Upper lobe of left lung (tissue), 6 donors: Measurements from ENCODE around the gene ZNF142. TPM values are rescaled to one million over a fixed set of nuclear protein-coding genes. Genes with fewer than 3 reads are reported as not detected.

ENCODE experiments used
- ATAC-seq, 2 donors: fragments of 200-7000 bp; cut with Tn5 transposase; one replicate each; pipeline ENCODE4 v1.9.1; 2022; ENCODE audit warnings: mild to moderate bottlenecking in 2 of 2, moderate library complexity in 2 of 2; ENCODE audit not compliant: low FRiP score in 2 of 2
- DNase-seq, 2 donors: peaks; one replicate each; pipeline ENCODE4 v3.0.0-alpha.2; 2019 to 2020
- H3K27ac ChIP-seq, 4 donors: fragments of 200-600 bp; sonication (generic); one replicate each; pipeline ENCODE4 v1.5.1; 2016 to 2019
- H3K27me3 ChIP-seq, 4 donors: fragments of 200-600 bp; sonication (generic); one replicate each; pipeline ENCODE4 v1.5.1; 2017 to 2019
- H3K36me3 ChIP-seq, 4 donors: fragments of 200-600 bp; sonication (generic); one replicate each; pipeline ENCODE4 v1.5.1; 2016 to 2019
- H3K4me1 ChIP-seq, 4 donors: fragments of 200-600 bp; sonication (generic); one replicate each; pipeline ENCODE4 v1.5.1; 2018 to 2019
- H3K4me3 ChIP-seq, 4 donors: fragments of 200-600 bp; sonication (generic); one replicate each; pipeline ENCODE4 v1.5.1; 2017 to 2019; ENCODE audit warnings: mild to moderate bottlenecking in 2 of 4, moderate library complexity in 1 of 4
- H3K9me3 ChIP-seq, 4 donors: fragments of 200-600 bp; sonication (generic); one replicate each; pipeline ENCODE4 v1.5.1; 2018 to 2019
- CTCF ChIP-seq, 6 experiments: fragments of 450-650 bp in 4 of 6; fragments of 200-600 bp in 2 of 6; sonication (generic) in 2 of 6; IDR thresholded peaks; one replicate each; pipeline ENCODE4 v1.5.1; 2016 to 2019; ENCODE audit warnings: antibody characterized with exemption in 6 of 6
- EP300 ChIP-seq, 4 donors: sonication (generic); formaldehyde crosslinking; IDR thresholded peaks; one replicate each; pipeline ENCODE4 v1.5.1; 2017; ENCODE audit warnings: antibody characterized with exemption in 4 of 4, control low read depth in 2 of 4
- POLR2A ChIP-seq, 4 donors: fragments of 450-650 bp; IDR thresholded peaks; one replicate each; pipeline ENCODE4 v1.5.1; 2016 to 2017; ENCODE audit warnings: antibody characterized with exemption in 4 of 4, mild to moderate bottlenecking in 2 of 4
- POLR2AphosphoS5 ChIP-seq, 2 donors: sonication (generic); formaldehyde crosslinking; IDR thresholded peaks; one replicate each; pipeline ENCODE4 v1.5.1; 2017; ENCODE audit warnings: antibody characterized with exemption in 2 of 2
- WGBS, 2 donors: methylation state at CpG; one replicate each; pipeline ENCODE4 v1.1.5; 2017 to 2018; 5-methylcytosine and 5-hydroxymethylcytosine counted together
- small RNA-seq, 4 donors: library from RNA; depleted of rRNA; stranded (forward); fragments of <200 nt; gene quantifications; one replicate each; pipeline ENCODE3, GENCODE V24; 2016
- total RNA-seq, 6 donors: library from RNA; depleted of rRNA in 4 of 6; stranded (reverse); fragments of >200 nt in 4 of 6; gene quantifications; one replicate each; pipeline versions ENCODE4 v1.1.0 to v1.2.1, GENCODE V29; 2016 to 2021
- donor health status: DM: no; HTN: no; CAD: no; lungs with moderate emphysema.
- donor health status: DM: no; HTN: yes; CAD: no; lungs with severe emphysema.

ZNF142 gene
- total RNA-seq, 6 donors from 2014 or later = 17.1 to 58.7 (median 24.6) TPM

DNA sequence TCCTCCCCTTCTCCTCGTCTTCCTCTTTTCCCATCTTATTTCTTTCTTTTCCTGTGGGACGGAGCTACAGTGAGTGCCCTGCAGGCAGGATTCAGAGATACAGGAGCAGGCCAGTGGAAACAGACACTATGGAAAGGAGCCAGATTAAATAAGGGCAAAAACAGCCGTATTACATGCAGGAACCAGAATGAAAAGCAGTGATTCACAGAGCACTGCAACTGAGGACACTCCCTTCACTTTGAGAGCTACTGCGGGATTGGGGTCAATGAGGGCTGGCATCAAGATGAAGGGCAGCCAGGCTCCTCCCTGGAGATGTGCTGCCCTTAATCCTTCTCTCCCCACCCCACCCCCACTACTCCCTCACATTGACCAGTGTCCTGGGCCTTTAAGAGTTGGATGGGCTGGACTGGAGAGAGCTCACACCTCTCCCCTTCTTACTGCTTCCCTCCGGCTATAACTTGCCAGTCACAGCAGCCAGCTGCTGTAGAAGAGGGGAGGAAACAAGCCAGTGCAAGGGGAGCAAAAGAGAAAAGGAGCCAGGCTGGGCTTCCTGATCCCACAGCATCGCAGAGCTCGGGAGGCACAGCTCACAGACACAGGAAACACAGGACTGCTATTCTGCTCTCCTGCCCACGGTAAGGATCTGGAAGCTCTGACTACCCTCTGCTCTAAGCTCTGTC lies 51.8 kb downstream of the ZNF142 start, which contains the start of gene PLCD4:
PLCD4 (plus strand) TSS at position 464 of the 680 bp plus-strand sequence. CDS start 7,841 bp downstream, outside the sequence.
- Histone ChIP-seq H3K4me3 (peak within 1 kb of the TSS in 2 of 4 donors; percentile 10 to 16), H3K4me1 (peaks cover 0 to 8% (median 0%) of the 10 kb centered on the region in 4 donors), H3K36me3 (no peaks in the 10 kb centered on the region), H3K27ac (no peak within 1 kb of the TSS), H3K9me3 (no peaks in the 10 kb centered on the region), H3K27me3 (no peaks in the 10 kb centered on the region)
- ATAC-seq (peak; percentile 65 to 79), DNase-seq (no peak)
- TF ChIP-seq CTCF (IDR thresholded peaks at IDR 0.05) (no peak), POLR2A (IDR thresholded peaks at IDR 0.05) (no peak), POLR2AphosphoS5 (IDR thresholded peaks at IDR 0.05) (no peak), EP300 (IDR thresholded peaks at IDR 0.05) (no peak)
- WGBS, 2 donors = 29 to 39% methylated on average over 8 of the region's 8 CpGs

DNA sequence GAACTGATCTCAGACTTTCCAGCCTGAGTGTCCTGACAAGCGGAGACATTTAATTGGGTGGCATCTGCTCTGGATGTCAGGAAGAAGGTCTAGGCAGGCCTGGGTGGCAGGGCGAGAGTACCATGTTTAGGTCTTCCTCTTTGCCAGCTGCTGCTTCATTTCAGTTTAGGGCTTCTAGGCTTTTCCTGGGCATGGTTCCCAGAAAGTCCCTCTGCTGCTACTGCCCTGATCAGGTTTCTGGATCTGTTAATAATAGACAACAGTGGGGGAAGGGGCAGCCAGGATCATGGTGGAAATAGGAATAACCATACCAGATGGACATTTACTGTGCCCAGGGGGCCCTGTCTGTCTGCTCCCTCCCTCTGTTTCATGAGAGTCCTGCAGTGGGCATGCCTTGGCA lies 54.0 kb downstream of the ZNF142 start:
- DNase-seq (no peak), ATAC-seq (no peak)
- no peak overlapping the region for H3K27ac ChIP-seq

More for the DNA sequence above, 54.0 kb downstream of the ZNF142 start:
- peaks cover 0 to 8% (median 0%) of the 10 kb centered on the region in 4 donors for H3K4me1 ChIP-seq
- no peak overlapping the region for H3K4me3 ChIP-seq
- H3K27me3 ChIP-seq = no peaks in the 10 kb centered on the region
- WGBS, 2 donors = 76 to 81% methylated on average over 2 of the region's 2 CpGs
- TF ChIP-seq POLR2A (IDR thresholded peaks at IDR 0.05) = no peak
- no peaks in the 10 kb centered on the region for H3K9me3 ChIP-seq
- no peaks in the 10 kb centered on the region for H3K36me3 ChIP-seq

Small RNA genes lying within 50 kb of the gene (small RNA-seq; reads per million reads assigned to genes)
- 0 reads per million in 4 donors for gene RNU6-136P

Other genes starting within 250 kb of the ZNF142 start
- gene VIL1, start 240.5 kb downstream of the ZNF142 start, total RNA-seq = under 1 TPM in 3 of 6 donors, not detected in 3; 0.29 to 0.76 (median 0.40) TPM
- gene USP37, start 91.3 kb downstream of the ZNF142 start, total RNA-seq = 10 to 100 TPM in 4 of 6 donors, 1 to 10 TPM in 2; 9.0 to 31.4 (median 13.1) TPM
- 10 to 100 TPM; 24.2 to 51.3 (median 35.9) TPM for gene CNOT9, start 90.8 kb downstream of the ZNF142 start, total RNA-seq
- gene PLCD4, start 51.7 kb downstream of the ZNF142 start, total RNA-seq = under 1 TPM in 4 of 6 donors, not detected in 2; 0.30 to 0.98 (median 0.37) TPM
- gene BCS1L, start 60 bp upstream of the ZNF142 start, total RNA-seq = 100 to 1,000 TPM in 1 of 6 donors, 10 to 100 TPM in 5; 18.2 to 128 (median 32.2) TPM
- gene RNF25, start 12.4 kb upstream of the ZNF142 start, total RNA-seq = 10 to 100 TPM in 5 of 6 donors, 1 to 10 TPM in 1; 7.3 to 25.7 (median 17.8) TPM
- 100 to 1,000 TPM in 1 of 6 donors, 10 to 100 TPM in 5; 21.3 to 153 (median 36.8) TPM for gene STK36, start 12.5 kb upstream of the ZNF142 start, total RNA-seq
- 10 to 100 TPM; 21.1 to 46.1 (median 31.7) TPM for gene TTLL4, start 51.2 kb upstream of the ZNF142 start, total RNA-seq
- gene CYP27A1, start 122.5 kb upstream of the ZNF142 start, total RNA-seq = 100 to 1,000 TPM in 5 of 6 donors, 10 to 100 TPM in 1; 70.1 to 178 (median 160) TPM
- gene PRKAG3, start 172.2 kb upstream of the ZNF142 start, total RNA-seq = not detected
- 1 to 10 TPM in 1 of 6 donors, under 1 TPM in 2, not detected in 3; 0.31 to 4.2 (median 0.44) TPM for gene WNT6, start 200.2 kb upstream of the ZNF142 start, total RNA-seq
- gene WNT10A, start 221.2 kb upstream of the ZNF142 start, total RNA-seq = 1 to 10 TPM in 1 of 6 donors, under 1 TPM in 3, not detected in 2; 0.15 to 1.0 (median 0.55) TPM